Epithelial cell of proximal tubule (primary cell): ENCODE data around the gene IGLON5. TPM values are rescaled to one million over a fixed set of nuclear protein-coding genes. Genes with fewer than 3 reads are reported as not detected.

Experiments
- DNase-seq: peaks from one replicate; pipeline ENCODE4 v3.0.0-alpha.2; 2011; ENCODE audit warnings: low read depth
- H3K4me3 ChIP-seq: 2 replicates; pipeline ENCODE4 v1.5.1; 2011; ENCODE audit warnings: low read depth, mild to moderate bottlenecking, low read length
- CTCF ChIP-seq: conservative IDR thresholded peaks from 2 replicates; pipeline ENCODE4 v1.5.1; 2012; ENCODE audit warnings: low read depth, mild to moderate bottlenecking, low read length
- total RNA-seq: library from RNA; depleted of rRNA; stranded (reverse); fragments of >200 nt; gene quantifications from 2 replicates; pipeline ENCODE4 v1.2.3, GENCODE V29; 2015

IGLON5 gene
- total RNA-seq, 1 donor from 2014 or later = 0.06 TPM

GRCh38 chr19:51294977-51295375, 16.5 kb upstream of the IGLON5 start:
- no peak for TF ChIP-seq CTCF
- DNase-seq = no peak

GRCh38 chr19:51295382-51296126, 15.9 kb upstream of the IGLON5 start:
- H3K4me3 ChIP-seq = no peak overlapping the region
- TF ChIP-seq CTCF = no peak
- no peak for DNase-seq

More at GRCh38 chr19:51294977-51295375, 16.5 kb upstream of the IGLON5 start:
- no peak overlapping the region for H3K4me3 ChIP-seq

GRCh38 chr19:51296336-51297093, 14.9 kb upstream of the IGLON5 start:
- DNase-seq = no peak
- peak; percentile 30 for TF ChIP-seq CTCF

DNA sequence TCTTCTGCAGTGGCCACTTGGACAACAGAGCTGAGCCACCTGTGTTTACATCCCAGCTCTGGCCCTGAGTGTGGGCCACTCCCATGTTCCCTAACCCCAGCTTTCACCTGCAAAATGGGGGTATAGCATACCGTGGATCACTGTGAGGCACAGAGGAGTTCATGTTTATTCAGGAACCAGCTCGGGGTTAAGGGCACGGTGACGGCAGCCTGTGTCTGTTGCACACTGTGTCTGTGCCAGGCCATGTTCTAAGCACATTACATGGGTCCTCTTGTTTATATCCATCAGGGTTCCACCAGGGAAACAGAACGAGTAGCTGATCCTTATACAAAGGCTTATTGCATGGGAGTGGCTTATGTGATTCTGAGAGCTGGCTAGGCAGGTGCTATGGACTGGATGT, 14.0 kb upstream of the IGLON5 start:
- no peak for TF ChIP-seq CTCF
- no peak overlapping the region for H3K4me3 ChIP-seq
- no peak for DNase-seq

More at GRCh38 chr19:51296336-51297093, 14.9 kb upstream of the IGLON5 start:
- H3K4me3 ChIP-seq = no peak overlapping the region

- no peak for TF ChIP-seq CTCF
- no peak overlapping the region for H3K4me3 ChIP-seq
- DNase-seq = no peak
Observed at GRCh38 chr19:51301266-51301665, 10.2 kb upstream of the IGLON5 start.

- no peak overlapping the region for H3K4me3 ChIP-seq
- no peak for DNase-seq
- no peak for TF ChIP-seq CTCF
Observed at GRCh38 chr19:51305479-51305878, 6.0 kb upstream of the IGLON5 start.

GRCh38 chr19:51316688-51317087, 5.2 kb downstream of the IGLON5 start:
- H3K4me3 ChIP-seq = no peak overlapping the region
- no peak for TF ChIP-seq CTCF
- DNase-seq = no peak
